T-cell (primary cell): ENCODE data around the gene MICAL3. TPM values are rescaled to one million over a fixed set of nuclear protein-coding genes. Genes with fewer than 3 reads are reported as not detected.

Experiments
- ATAC-seq, 4 experiments: fragments of 200-7000 bp in 3 of 4; fragments of 150-1000 bp in 1 of 4; cut with Tn5 transposase; replicated peaks in 1 of 4; 1 replicate in 3 of 4; 2 replicates in 1 of 4; pipeline ENCODE4 v1.10.0; 2021; ENCODE audit warnings: moderate library complexity in 3 of 4, mild to moderate bottlenecking in 2 of 4, moderate number of reproducible peaks in 1 of 4
- CTCF ChIA-PET, 2 donors: fragments of 300-600 bp; sonication (Branson Sonifier 250); formaldehyde crosslinking; loops; one replicate each; lab custom pipeline; 2022; ENCODE audit warnings: antibody characterized with exemption in 2 of 2; lab: Charles Lee
- POLR2A ChIA-PET, 2 donors: fragments of 300-600 bp; sonication (Branson Sonifier 250); formaldehyde crosslinking; loops; one replicate each; lab custom pipeline; 2022; ENCODE audit warnings: antibody characterized with exemption in 2 of 2; lab: Charles Lee
- DNase-seq, 35 experiments: peaks; one replicate each; pipeline versions ENCODE4 v3.0.0 to v3.0.0-alpha.2; 2013 to 2023
- H3K27ac ChIP-seq: one replicate; pipeline ENCODE4 v1.5.1; 2013; ENCODE audit warnings: low read length
- H3K27me3 ChIP-seq, 2 experiments: replicated peaks in 1 of 2; 1 replicate in 1 of 2; 2 replicates in 1 of 2; pipeline versions ENCODE4 v1.6.1 to v1.7.0; 2013; ENCODE audit warnings: low read length in 1 of 2, mixed read lengths in 1 of 2; ENCODE audit not compliant: control insufficient read depth in 2 of 2, insufficient read depth in 2 of 2; ENCODE audit errors: extremely low read depth in 1 of 2
- H3K36me3 ChIP-seq, 2 donors: 1 replicate in 1 of 2; 2 replicates in 1 of 2; pipeline versions ENCODE4 v1.6.1 to v1.7.0; 2013; ENCODE audit warnings: low read length in 1 of 2; ENCODE audit not compliant: control insufficient read depth in 2 of 2, insufficient read depth in 1 of 2; ENCODE audit errors: extremely low read depth in 1 of 2
- H3K4me1 ChIP-seq, 2 experiments: 1 replicate in 1 of 2; 2 replicates in 1 of 2; pipeline versions ENCODE4 v1.6.1 to v1.7.0; 2013; ENCODE audit warnings: low read length in 2 of 2, mixed read lengths in 1 of 2; ENCODE audit not compliant: insufficient read depth in 2 of 2, control insufficient read depth in 1 of 2; ENCODE audit errors: extremely low read depth in 1 of 2
- H3K4me3 ChIP-seq, 2 donors: 1 replicate in 1 of 2; 2 replicates in 1 of 2; pipeline versions ENCODE4 v1.5.1 to v1.7.0; 2013; ENCODE audit warnings: mild to moderate bottlenecking in 2 of 2, low read length in 1 of 2, moderate library complexity in 1 of 2; ENCODE audit not compliant: control insufficient read depth in 1 of 2; ENCODE audit errors: extremely low read depth in 1 of 2
- H3K9me3 ChIP-seq: 2 replicates; pipeline ENCODE4 v1.7.0; 2013
- H3K27ac Mint-ChIP-seq, 2 donors: one replicate each; pipeline ENCODE4 v1.8.0; 2020 to 2021; ENCODE audit warnings: mild to moderate bottlenecking in 2 of 2, mixed read lengths in 2 of 2
- H3K27me3 Mint-ChIP-seq, 2 donors: one replicate each; pipeline ENCODE4 v1.8.0; 2021 to 2022; ENCODE audit warnings: mixed read lengths in 2 of 2
- H3K36me3 Mint-ChIP-seq: one replicate; pipeline ENCODE4 v1.8.0; 2021; ENCODE audit warnings: mixed read lengths
- H3K4me1 Mint-ChIP-seq, 3 donors: one replicate each; pipeline ENCODE4 v1.8.0; 2020 to 2022; ENCODE audit warnings: mixed read lengths in 3 of 3, mild to moderate bottlenecking in 1 of 3
- H3K4me3 Mint-ChIP-seq, 3 donors: one replicate each; pipeline ENCODE4 v1.8.0; 2020 to 2022; ENCODE audit warnings: mild to moderate bottlenecking in 3 of 3, mixed read lengths in 3 of 3, moderate library complexity in 3 of 3
- H3K9me3 Mint-ChIP-seq, 3 donors: one replicate each; pipeline ENCODE4 v1.8.0; 2020 to 2022; ENCODE audit warnings: mixed read lengths in 3 of 3
- WGBS: methylation state at CpG from one replicate; pipeline ENCODE4 v1.1.5; 2013; ENCODE audit warnings: missing lambda C conversion rate; ENCODE audit not compliant: insufficient coverage; 5-methylcytosine and 5-hydroxymethylcytosine counted together
- total RNA-seq, 35 experiments: library from RNA in 6 of 35; stranded (reverse) in 6 of 35; fragments of 120-200 nt in 1 of 35; gene quantifications; one replicate each; pipeline versions ENCODE4 v1.2.1 to v1.2.4 and lab custom pipeline; 2013 to 2026

Gene MICAL3
- total RNA-seq, 5 donors from 2014 or later (not counting 1 experiment from before 2014, with no cell fraction given), result 19.1 to 37.5 (median 22.3) TPM

GRCh38 chr22:17982572-17983141, 41.7 kb downstream of the MICAL3 start:
- DNase-seq (no peak), ATAC-seq (no peak)
- Mint-ChIP-seq H3K27ac (peak overlapping the region; percentile 29 to 55), H3K27me3 (no peaks in the 10 kb centered on the region), H3K4me1 (peaks cover 30 to 52% (median 36%) of the 10 kb centered on the region in 3 donors), H3K36me3 (no peaks in the 10 kb centered on the region), H3K9me3 (no peaks in the 10 kb centered on the region), H3K4me3 (no peak overlapping the region)
- peaks cover 0 to 25% of the 10 kb centered on the region in 2 experiments for H3K4me1 ChIP-seq
- H3K27ac ChIP-seq, result no peak overlapping the region
- H3K27me3 ChIP-seq, result no peaks in the 10 kb centered on the region
- no peak overlapping the region for H3K4me3 ChIP-seq
- no peaks in the 10 kb centered on the region for H3K36me3 ChIP-seq
- ChIA-PET CTCF (no interaction called here), POLR2A (no interaction called here)
- WGBS, result 92% methylated on average over 4 of the region's 7 CpGs
- no peaks in the 10 kb centered on the region for H3K9me3 ChIP-seq

- Mint-ChIP-seq H3K4me1 (peaks cover 30 to 50% (median 34%) of the 10 kb centered on the region in 3 donors), H3K27me3 (no peaks in the 10 kb centered on the region), H3K9me3 (no peaks in the 10 kb centered on the region), H3K4me3 (peak overlapping the region; percentile 13 to 83 (median 31)), H3K36me3 (no peaks in the 10 kb centered on the region), H3K27ac (peak overlapping the region; percentile 73 to 92)
- CTCF ChIA-PET, result no interaction called here
- 100% methylated on average over 1 of the region's 6 CpGs for WGBS
- no peak for ATAC-seq
- no peak for DNase-seq
- Histone ChIP-seq H3K27ac (peak overlapping the region; percentile 34), H3K4me1 (peaks cover 0 to 25% of the 10 kb centered on the region in 2 experiments), H3K4me3 (no peak overlapping the region), H3K36me3 (no peaks in the 10 kb centered on the region), H3K27me3 (no peaks in the 10 kb centered on the region), H3K9me3 (no peaks in the 10 kb centered on the region)
- POLR2A ChIA-PET, result no interaction called here
Observed at GRCh38 chr22:17981497-17981896, 42.9 kb downstream of the MICAL3 start.

DNA sequence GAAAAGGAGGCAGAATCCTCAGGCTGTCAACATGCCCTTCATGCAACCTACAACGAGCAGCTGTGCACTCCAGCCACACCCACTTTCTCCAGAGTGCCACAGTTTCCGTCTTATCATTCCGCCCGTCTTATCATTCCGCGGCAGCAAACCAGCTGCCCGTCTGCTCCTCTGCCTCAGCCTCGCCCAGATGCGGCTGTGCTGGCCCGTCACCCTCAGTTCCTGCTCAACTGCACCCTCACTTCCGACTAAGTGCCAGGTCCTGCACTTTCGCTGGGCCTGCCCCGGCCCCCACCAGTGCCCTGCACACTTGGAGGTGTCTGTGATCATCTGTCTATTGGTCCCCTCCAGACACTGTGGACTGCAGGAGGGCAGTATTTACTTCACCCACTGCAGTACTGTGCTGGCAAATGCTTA, 43.7 kb downstream of the MICAL3 start:
- H3K27ac ChIP-seq, result peak overlapping the region; percentile 49
- Mint-ChIP-seq H3K4me1 (peaks cover 30 to 51% (median 34%) of the 10 kb centered on the region in 3 donors), H3K4me3 (peak overlapping the region; percentile 72 to 83 (median 75)), H3K9me3 (no peaks in the 10 kb centered on the region), H3K27me3 (no peaks in the 10 kb centered on the region), H3K27ac (peak overlapping the region; percentile 92), H3K36me3 (no peaks in the 10 kb centered on the region)
- H3K9me3 ChIP-seq, result no peaks in the 10 kb centered on the region
- peak overlapping the region in 1 of 2 donors; percentile 8 for H3K4me3 ChIP-seq
- ATAC-seq (peak; percentile 76 to 94 (median 89)), DNase-seq (peak; percentile 9 to 60 (median 33))
- ChIA-PET CTCF (no interaction called here), POLR2A (no interaction called here)
- peaks cover 0 to 25% of the 10 kb centered on the region in 2 experiments for H3K4me1 ChIP-seq
- 19% methylated on average over 13 of the region's 13 CpGs for WGBS
- no peaks in the 10 kb centered on the region for H3K36me3 ChIP-seq
- H3K27me3 ChIP-seq, result no peaks in the 10 kb centered on the region

DNA sequence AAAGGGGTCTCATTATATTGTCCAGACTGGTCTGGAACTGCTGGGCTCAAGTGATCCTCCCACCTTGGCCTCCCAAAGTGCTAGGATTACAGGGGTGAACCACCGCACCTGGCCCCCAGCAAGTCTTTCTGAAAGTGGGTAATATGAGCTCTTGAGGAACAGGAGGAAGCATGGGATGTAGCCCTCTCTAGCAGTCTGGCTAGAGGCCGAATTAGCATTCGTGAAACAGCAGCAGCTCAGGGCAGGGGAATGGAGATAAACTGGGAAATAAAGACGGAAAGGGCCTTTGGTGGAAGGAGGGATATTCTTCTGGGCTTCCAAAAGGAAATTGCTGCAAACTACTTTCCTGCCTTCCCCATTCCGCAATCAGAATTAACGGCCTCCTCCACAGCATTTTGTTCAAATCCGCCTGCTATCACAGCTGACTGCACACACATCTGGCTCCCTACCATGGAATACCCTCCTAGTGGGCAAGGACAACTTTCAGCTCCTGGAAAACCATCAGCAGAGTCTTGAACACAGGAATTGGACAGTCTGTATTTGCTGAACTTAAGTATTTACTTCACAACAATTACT, 44.3 kb downstream of the MICAL3 start:
- H3K27me3 Mint-ChIP-seq, result no peaks in the 10 kb centered on the region
- no peak overlapping the region for H3K4me3 ChIP-seq
- H3K4me1 Mint-ChIP-seq, result peaks cover 30 to 49% (median 33%) of the 10 kb centered on the region in 3 donors
- H3K9me3 Mint-ChIP-seq, result no peaks in the 10 kb centered on the region
- DNase-seq, result no peak
- H3K4me3 Mint-ChIP-seq, result peak overlapping the region; percentile 72 to 83 (median 75)
- no peaks in the 10 kb centered on the region for H3K36me3 Mint-ChIP-seq
- H3K27me3 ChIP-seq, result no peaks in the 10 kb centered on the region
- H3K4me1 ChIP-seq, result peaks cover 0 to 25% of the 10 kb centered on the region in 2 experiments
- POLR2A ChIA-PET, result no interaction called here
- CTCF ChIA-PET, result no interaction called here
- H3K27ac Mint-ChIP-seq, result peak overlapping the region; percentile 92
- peak overlapping the region; percentile 49 for H3K27ac ChIP-seq
- no peak for ATAC-seq
- 94% methylated on average over 4 of the region's 7 CpGs for WGBS
- no peaks in the 10 kb centered on the region for H3K9me3 ChIP-seq
- H3K36me3 ChIP-seq, result no peaks in the 10 kb centered on the region

DNA sequence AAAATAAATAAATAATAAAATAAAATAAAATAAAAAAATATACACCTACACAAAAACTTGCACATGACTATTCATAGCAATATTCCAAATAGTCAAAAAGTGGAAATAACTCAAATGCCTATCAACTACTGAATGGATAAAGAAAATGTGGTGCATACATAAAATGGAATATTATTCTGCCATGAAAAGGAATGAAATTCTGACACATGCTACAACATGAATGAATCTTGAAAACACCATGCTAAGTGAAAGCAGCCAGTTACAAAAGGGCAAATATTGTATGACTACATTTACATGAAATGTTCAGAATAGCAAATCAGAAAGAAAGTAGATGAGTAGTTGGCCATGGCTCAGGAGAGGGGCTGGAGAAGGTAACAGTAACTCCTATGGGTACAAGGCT, 46.3 kb downstream of the MICAL3 start:
- H3K27me3 ChIP-seq, result no peaks in the 10 kb centered on the region
- Mint-ChIP-seq H3K9me3 (no peaks in the 10 kb centered on the region), H3K27me3 (no peaks in the 10 kb centered on the region), H3K27ac (peak overlapping the region in 1 of 2 donors; percentile 44), H3K4me3 (no peak overlapping the region), H3K4me1 (peaks cover 21 to 33% (median 30%) of the 10 kb centered on the region in 3 donors), H3K36me3 (no peaks in the 10 kb centered on the region)
- no peaks in the 10 kb centered on the region for H3K9me3 ChIP-seq
- POLR2A ChIA-PET, result no interaction called here
- ATAC-seq, result no peak
- H3K4me3 ChIP-seq, result no peak overlapping the region
- no peak for DNase-seq
- CTCF ChIA-PET, result no interaction called here
- H3K4me1 ChIP-seq, result peaks cover 0 to 21% of the 10 kb centered on the region in 2 experiments
- no peaks in the 10 kb centered on the region for H3K36me3 ChIP-seq
- H3K27ac ChIP-seq, result no peak overlapping the region

DNA sequence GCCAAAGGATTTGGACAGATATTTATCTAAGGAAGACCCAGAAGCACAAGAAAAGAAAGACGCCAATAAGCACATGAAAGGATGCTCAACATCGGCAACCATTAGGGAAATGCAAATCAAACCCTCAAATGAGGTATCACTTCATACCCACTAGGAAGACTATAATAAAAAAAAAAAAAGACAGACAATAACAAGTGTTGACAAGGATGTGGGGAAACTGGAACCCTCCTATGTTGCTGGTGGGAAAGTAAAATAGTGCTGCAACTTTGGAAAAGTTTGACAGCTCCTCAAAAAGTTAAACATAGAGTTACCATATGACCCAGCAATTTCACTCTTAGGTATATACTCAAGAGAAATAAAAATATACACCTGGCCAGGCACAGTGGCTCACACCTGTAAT, 47.0 kb downstream of the MICAL3 start:
- Mint-ChIP-seq H3K9me3 (no peaks in the 10 kb centered on the region), H3K4me1 (peaks cover 21 to 32% (median 30%) of the 10 kb centered on the region in 3 donors), H3K4me3 (no peak overlapping the region), H3K27ac (peak overlapping the region in 1 of 2 donors; percentile 65), H3K36me3 (no peaks in the 10 kb centered on the region), H3K27me3 (no peaks in the 10 kb centered on the region)
- Histone ChIP-seq H3K27ac (no peak overlapping the region), H3K4me3 (no peak overlapping the region), H3K9me3 (no peaks in the 10 kb centered on the region), H3K4me1 (peaks cover 0 to 21% of the 10 kb centered on the region in 2 experiments), H3K27me3 (no peaks in the 10 kb centered on the region), H3K36me3 (no peaks in the 10 kb centered on the region)
- ATAC-seq (no peak), DNase-seq (no peak)
- ChIA-PET CTCF (no interaction called here), POLR2A (no interaction called here)
- no CpG with 5 or more reads among the region's 2 CpGs for WGBS
